ENCODE measurements around the gene ANKDD1A. TPM values are rescaled to one million over a fixed set of nuclear protein-coding genes. Genes with fewer than 3 reads are reported as not detected.

ANKDD1A gene
- total and polyA plus RNA-seq, 2 donors (not counting 1 experiment from before 2014, with no cell fraction given): 8.2 to 13.2 TPM

- H4K20me1 ChIP-seq (ENCODE audit: control insufficient read depth, extremely low read depth, insufficient read depth, low read length): no peaks in the 10 kb centered on the region
- no peak overlapping the region for H3K9ac ChIP-seq (ENCODE audit: insufficient read depth, low read length)
- no peak for DNase-seq (ENCODE audit: low read depth in 2 of 2)
- H3K27ac ChIP-seq (ENCODE audit: insufficient read depth, low read length): no peak overlapping the region
- no peaks in the 10 kb centered on the region for H3K4me1 ChIP-seq (ENCODE audit: control insufficient read depth, extremely low read depth, insufficient read depth, low read length)
- TF ChIP-seq EZH2 (IDR thresholded peaks at IDR 0.05; ENCODE audit: low read length, missing control alignments): no peak
- no peak for TF ChIP-seq CTCF (conservative IDR thresholded peaks at IDR 0.05 in 1 of 2, IDR thresholded peaks at IDR 0.05 in 1 of 2; ENCODE audit: low read depth in 1 of 2, low read length in 2 of 2)
- no peaks in the 10 kb centered on the region for H3K36me3 ChIP-seq (ENCODE audit: control insufficient read depth, insufficient read depth, low read length)
- no peak overlapping the region for H3K4me2 ChIP-seq (ENCODE audit: extremely low read depth, insufficient read depth, low read length)
- H3K9me3 ChIP-seq (ENCODE audit: control insufficient read depth, insufficient read depth, low read depth, low read length): no peaks in the 10 kb centered on the region
- H3K79me2 ChIP-seq (ENCODE audit: control insufficient read depth, insufficient read depth, low read length): no peaks in the 10 kb centered on the region
- no peak overlapping the region for H3K4me3 ChIP-seq (replicated peaks in 1 of 4; ENCODE audit: control extremely low read depth in 1 of 4, insufficient read depth in 1 of 4, low read depth in 3 of 4, low read length in 4 of 4)
- H3K27me3 ChIP-seq (ENCODE audit: control insufficient read depth, insufficient read depth, low read length): no peaks in the 10 kb centered on the region
- H2AFZ ChIP-seq (ENCODE audit: low read length): no peak overlapping the region
Measured at GRCh38 chr15:64904189-64904588, 7.5 kb upstream of the ANKDD1A start.

GRCh38 chr15:64905119-64905831 lies 6.4 kb upstream of the ANKDD1A start:
- Histone ChIP-seq H3K36me3 (ENCODE audit: control insufficient read depth, insufficient read depth, low read length) (no peaks in the 10 kb centered on the region), H4K20me1 (ENCODE audit: control insufficient read depth, extremely low read depth, insufficient read depth, low read length) (no peaks in the 10 kb centered on the region), H2AFZ (ENCODE audit: low read length) (peak overlapping the region; percentile 92), H3K27ac (ENCODE audit: insufficient read depth, low read length) (peak overlapping the region; percentile 35), H3K9me3 (ENCODE audit: control insufficient read depth, insufficient read depth, low read depth, low read length) (no peaks in the 10 kb centered on the region), H3K79me2 (ENCODE audit: control insufficient read depth, insufficient read depth, low read length) (no peaks in the 10 kb centered on the region), H3K4me2 (ENCODE audit: extremely low read depth, insufficient read depth, low read length) (peak overlapping the region; percentile 81), H3K27me3 (ENCODE audit: control insufficient read depth, insufficient read depth, low read length) (no peaks in the 10 kb centered on the region), H3K9ac (ENCODE audit: insufficient read depth, low read length) (no peak overlapping the region), H3K4me3 (replicated peaks in 1 of 4; ENCODE audit: control extremely low read depth in 1 of 4, insufficient read depth in 1 of 4, low read depth in 3 of 4, low read length in 4 of 4) (peak overlapping the region in 3 of 4 experiments; percentile 30 to 44 (median 41)), H3K4me1 (ENCODE audit: control insufficient read depth, extremely low read depth, insufficient read depth, low read length) (no peaks in the 10 kb centered on the region)
- DNase-seq (ENCODE audit: low read depth in 2 of 2): peak; percentile 68 to 78
- peak; percentile 80 to 93 for TF ChIP-seq CTCF (conservative IDR thresholded peaks at IDR 0.05 in 1 of 2, IDR thresholded peaks at IDR 0.05 in 1 of 2; ENCODE audit: low read depth in 1 of 2, low read length in 2 of 2)
- no peak for TF ChIP-seq EZH2 (IDR thresholded peaks at IDR 0.05; ENCODE audit: low read length, missing control alignments)

GRCh38 chr15:64905941-64906340 lies 5.8 kb upstream of the ANKDD1A start:
- no peaks in the 10 kb centered on the region for H3K9me3 ChIP-seq (ENCODE audit: control insufficient read depth, insufficient read depth, low read depth, low read length)
- no peaks in the 10 kb centered on the region for H3K4me1 ChIP-seq (ENCODE audit: control insufficient read depth, extremely low read depth, insufficient read depth, low read length)
- H3K27me3 ChIP-seq (ENCODE audit: control insufficient read depth, insufficient read depth, low read length): no peaks in the 10 kb centered on the region
- DNase-seq (ENCODE audit: low read depth in 2 of 2): no peak
- no peak overlapping the region for H3K4me2 ChIP-seq (ENCODE audit: extremely low read depth, insufficient read depth, low read length)
- H2AFZ ChIP-seq (ENCODE audit: low read length): no peak overlapping the region
- no peaks in the 10 kb centered on the region for H4K20me1 ChIP-seq (ENCODE audit: control insufficient read depth, extremely low read depth, insufficient read depth, low read length)
- H3K36me3 ChIP-seq (ENCODE audit: control insufficient read depth, insufficient read depth, low read length): no peaks in the 10 kb centered on the region
- no peak for TF ChIP-seq CTCF (conservative IDR thresholded peaks at IDR 0.05 in 1 of 2, IDR thresholded peaks at IDR 0.05 in 1 of 2; ENCODE audit: low read depth in 1 of 2, low read length in 2 of 2)
- no peak for TF ChIP-seq EZH2 (IDR thresholded peaks at IDR 0.05; ENCODE audit: low read length, missing control alignments)
- no peaks in the 10 kb centered on the region for H3K79me2 ChIP-seq (ENCODE audit: control insufficient read depth, insufficient read depth, low read length)
- H3K9ac ChIP-seq (ENCODE audit: insufficient read depth, low read length): no peak overlapping the region
- no peak overlapping the region for H3K27ac ChIP-seq (ENCODE audit: insufficient read depth, low read length)
- H3K4me3 ChIP-seq (replicated peaks in 1 of 4; ENCODE audit: control extremely low read depth in 1 of 4, insufficient read depth in 1 of 4, low read depth in 3 of 4, low read length in 4 of 4): no peak overlapping the region

Measured in fibroblast of lung (primary cell).